KOPT-K1 (cell line): ENCODE data around the gene SYMPK.
A peak's percentile ranks its signal among the peaks of the same experiment; 100 is the strongest.

Experiments
- H3K27ac ChIP-seq: fragments of 200-600 bp; sonication (generic); 2 replicates; pipeline ENCODE4 v1.5.1; 2016; ENCODE audit warnings: antibody characterized with exemption, mild to moderate bottlenecking, low read depth, low read length; ENCODE audit not compliant: poor library complexity, severe bottlenecking
- H3K36me3 ChIP-seq: fragments of 200-600 bp; sonication (generic); 2 replicates; pipeline ENCODE4 v1.5.1; 2017; ENCODE audit warnings: antibody characterized with exemption, mild to moderate bottlenecking, low read length, moderate library complexity; ENCODE audit not compliant: insufficient read depth
- H3K9me3 ChIP-seq: fragments of 200-600 bp; sonication (generic); 2 replicates; pipeline ENCODE4 v1.5.1; 2017; ENCODE audit warnings: antibody characterized with exemption, low read length, mild to moderate bottlenecking; ENCODE audit not compliant: insufficient read depth, poor library complexity, severe bottlenecking

SYMPK gene

DNA sequence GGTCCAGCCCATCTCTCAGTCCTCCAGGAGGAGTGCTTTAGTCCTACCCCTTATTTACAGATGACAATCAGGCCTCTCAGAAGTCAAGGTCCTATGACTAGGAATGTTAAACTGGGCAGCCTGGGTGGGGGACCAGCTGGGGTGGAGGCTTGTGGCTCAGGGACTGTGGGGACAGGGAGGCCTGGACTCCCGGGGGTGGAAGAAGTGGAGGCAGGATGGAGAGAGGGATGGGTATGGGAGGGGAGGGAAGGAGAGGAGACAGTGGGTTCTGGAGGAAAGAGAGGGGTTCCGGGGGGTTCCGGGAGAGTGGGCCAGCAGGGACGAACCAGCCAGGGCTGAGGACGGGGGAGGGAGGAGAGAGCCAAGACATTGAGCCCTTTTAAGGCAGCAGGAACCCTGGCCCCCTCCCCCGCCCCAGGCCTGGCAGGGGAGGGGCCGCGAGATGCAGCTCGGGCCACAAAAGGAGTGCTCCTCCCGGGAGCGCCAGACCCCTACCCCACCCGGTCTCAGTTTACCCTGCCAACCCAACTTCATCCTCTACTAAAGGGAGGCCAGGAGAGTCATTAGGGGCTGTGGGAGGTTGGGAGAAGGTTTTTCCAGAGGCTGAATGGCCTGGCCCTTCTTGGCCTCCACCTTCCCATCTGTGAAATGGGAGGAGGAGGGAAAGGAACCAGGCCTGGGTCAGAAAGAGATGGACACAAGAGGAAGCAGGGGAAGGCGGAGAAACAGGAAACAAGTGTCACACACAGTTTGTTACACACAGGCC lies 82.3 kb downstream of the SYMPK start:
- no peak overlapping the region for H3K27ac ChIP-seq
- peaks cover 11% of the 10 kb centered on the region; the same call in 1 of the 2 replicates for H3K36me3 ChIP-seq

DNA sequence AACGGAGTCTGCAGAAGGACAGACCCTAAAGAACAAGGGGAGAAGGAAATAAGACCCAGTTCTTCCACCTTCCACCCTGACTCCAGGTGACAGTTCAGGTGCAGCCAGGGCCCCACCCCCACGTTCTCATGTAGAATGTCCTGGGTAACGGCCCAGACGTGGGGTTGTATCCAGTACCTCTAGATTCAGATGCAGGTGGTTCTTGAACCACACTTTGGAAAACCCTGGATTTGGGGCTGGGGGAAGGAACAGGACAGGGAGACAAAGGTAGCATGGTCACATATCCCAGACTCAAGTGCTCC lies 82.8 kb downstream of the SYMPK start:
- no peak overlapping the region for H3K27ac ChIP-seq
- H3K36me3 ChIP-seq = peaks cover 6% of the 10 kb centered on the region; the same call in 1 of the 2 replicates
- H3K9me3 ChIP-seq = no peaks in the 10 kb centered on the region

More for the DNA sequence above, 82.3 kb downstream of the SYMPK start:
- no peaks in the 10 kb centered on the region for H3K9me3 ChIP-seq

DNA sequence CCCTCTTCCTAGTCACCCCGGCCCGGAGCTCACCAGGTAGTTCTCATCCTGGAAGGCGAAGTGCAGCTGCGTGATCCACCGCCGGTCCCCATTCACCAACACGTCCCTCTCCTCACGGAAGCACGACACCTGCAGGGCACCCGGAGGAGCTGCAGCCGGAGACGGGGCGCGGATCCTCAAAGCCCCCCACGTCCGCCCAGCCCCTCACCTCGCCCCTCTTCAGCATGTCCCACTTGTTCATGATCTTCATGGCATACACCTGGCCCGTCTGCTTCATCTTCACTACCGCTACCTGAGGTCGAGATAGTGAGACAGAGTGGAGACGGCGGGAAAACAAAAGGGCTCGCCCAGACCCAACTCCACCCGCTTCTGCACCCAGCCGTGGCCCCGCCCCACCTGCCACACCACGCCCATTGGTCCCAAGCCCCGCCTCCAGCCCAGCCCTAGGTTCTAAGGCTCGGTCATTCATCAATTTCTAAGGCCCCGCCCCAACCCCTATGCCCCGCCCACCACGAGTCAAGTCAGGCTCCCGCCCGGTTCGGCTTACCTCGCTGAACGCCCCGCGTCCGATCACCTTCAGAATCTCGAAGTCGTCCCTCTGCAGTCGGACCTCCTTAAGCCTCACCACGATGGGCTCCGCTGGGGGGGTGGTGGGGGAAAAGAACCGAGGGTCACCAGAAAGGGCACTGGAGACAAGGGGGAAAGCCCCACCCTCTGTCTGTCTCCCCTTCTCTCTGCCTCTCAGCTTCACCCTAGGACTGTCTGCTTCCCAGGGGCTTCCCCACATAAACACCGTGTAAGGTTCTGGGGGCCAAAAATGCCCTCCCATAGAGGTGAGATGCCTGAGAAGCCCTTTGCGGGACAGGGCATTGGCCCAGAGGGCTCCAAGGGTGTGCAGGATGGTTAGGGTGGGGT lies 83.5 kb downstream of the SYMPK start:
- H3K9me3 ChIP-seq = no peaks in the 10 kb centered on the region
- H3K27ac ChIP-seq = no peak overlapping the region
- peaks cover 6% of the 10 kb centered on the region; the same call in 1 of the 2 replicates for H3K36me3 ChIP-seq

DNA sequence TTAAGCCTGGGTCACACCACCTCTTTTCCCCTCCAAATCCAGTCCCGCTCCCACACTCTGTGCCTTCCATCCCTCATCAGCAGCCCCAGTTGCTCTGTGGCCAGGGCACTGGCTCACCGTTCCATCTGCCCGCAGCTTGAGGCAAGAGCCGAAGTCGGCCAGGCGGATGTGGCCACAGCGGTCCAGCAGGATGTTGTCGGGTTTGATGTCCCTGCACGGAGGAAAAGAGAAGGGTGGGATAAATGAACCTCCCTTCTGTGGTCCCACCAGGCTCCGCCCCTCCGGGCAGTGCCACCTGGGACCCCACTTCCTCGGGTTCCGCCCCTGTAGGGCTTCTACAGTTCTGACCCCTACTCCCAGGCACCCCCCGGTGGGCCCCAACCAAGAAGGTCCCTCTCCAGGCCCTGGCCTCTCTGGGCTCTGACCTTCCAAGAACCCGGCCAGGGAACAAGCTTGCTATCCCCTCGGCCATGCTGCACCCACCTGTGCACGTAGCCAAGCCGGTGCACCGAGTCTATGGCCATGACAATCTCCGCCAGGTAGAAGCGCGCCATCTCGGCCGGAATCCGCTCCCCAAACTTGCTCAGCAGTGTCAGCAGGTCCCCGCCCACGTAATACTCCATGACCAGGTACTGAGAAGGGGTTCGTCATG lies 84.8 kb downstream of the SYMPK start:
- Histone ChIP-seq H3K9me3 (no peaks in the 10 kb centered on the region), H3K27ac (no peak overlapping the region), H3K36me3 (peaks cover 6% of the 10 kb centered on the region; the same call in 1 of the 2 replicates)

DNA sequence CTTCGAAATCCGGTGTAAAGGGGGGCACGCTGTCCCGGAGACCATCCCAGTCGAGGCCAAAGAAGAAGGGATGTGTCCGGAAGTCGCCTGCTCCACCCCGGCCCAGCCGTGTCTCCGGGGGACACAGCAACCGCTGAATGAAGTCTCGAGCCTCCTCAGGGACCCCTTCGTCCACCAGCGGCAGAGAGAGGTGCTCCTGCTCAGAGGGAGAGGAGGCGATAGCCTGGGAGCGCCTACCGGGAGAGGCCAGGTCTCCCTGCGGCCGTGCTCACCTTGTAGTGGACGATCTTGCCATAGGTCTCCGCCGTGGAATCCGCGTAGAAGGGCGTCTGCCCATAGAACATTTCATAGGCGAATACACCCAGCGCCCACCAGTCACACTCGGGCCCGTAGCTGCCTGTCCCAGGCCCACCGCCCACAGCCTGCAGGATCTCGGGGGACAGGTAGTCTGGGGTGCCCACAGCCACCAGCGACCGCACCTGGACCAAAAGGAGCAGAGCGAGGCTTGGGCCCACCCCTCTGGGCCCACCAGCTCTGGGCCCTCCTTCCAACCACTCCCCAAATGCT lies 85.5 kb downstream of the SYMPK start:
- peaks cover 6% of the 10 kb centered on the region; the same call in 1 of the 2 replicates for H3K36me3 ChIP-seq

DNA sequence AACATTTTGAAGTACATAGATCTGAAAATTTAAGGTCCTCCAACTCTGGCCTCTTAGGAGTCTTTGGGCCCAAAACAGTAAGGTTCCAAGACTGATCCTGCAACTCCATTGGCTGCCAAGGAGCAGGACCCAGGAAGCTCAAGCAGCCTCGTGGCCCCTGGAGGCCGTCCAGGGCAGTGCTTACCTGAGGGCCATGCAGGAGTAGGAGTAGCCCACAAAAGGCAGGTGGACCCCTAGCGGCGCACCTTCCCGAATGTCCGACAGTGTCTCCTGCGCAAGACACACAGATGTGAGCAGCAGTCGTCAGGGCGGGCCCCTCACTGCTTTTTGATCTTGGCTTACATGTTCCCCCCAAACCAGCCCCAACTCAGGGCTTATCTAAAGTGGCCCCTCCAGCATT lies 88.2 kb downstream of the SYMPK start:
- peaks cover 6% of the 10 kb centered on the region; the same call in 1 of the 2 replicates for H3K36me3 ChIP-seq
- no peak overlapping the region for H3K27ac ChIP-seq
- no peaks in the 10 kb centered on the region for H3K9me3 ChIP-seq

More for the DNA sequence above, 85.5 kb downstream of the SYMPK start:
- Histone ChIP-seq H3K27ac (no peak overlapping the region), H3K9me3 (no peaks in the 10 kb centered on the region)

DNA sequence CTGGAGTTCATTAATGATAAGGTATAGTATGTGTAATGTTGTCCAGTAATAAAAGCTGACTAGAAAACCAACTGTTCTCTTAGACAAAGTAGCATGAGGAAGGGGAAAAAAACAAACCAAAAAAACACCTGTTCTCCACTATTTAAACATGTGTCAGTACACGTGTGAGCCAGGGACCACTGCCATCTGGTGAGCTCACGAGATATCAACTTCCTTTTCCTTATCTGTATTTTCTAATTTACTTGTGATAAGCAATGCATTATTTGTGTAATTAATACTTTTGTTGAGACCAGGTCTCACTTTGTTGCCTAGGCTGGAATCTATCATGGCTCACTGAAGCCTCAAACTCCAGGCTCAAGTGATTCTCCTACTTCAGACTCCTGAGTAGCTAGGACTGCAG lies 89.6 kb downstream of the SYMPK start:
- no peaks in the 10 kb centered on the region for H3K9me3 ChIP-seq
- H3K36me3 ChIP-seq = peaks cover 6% of the 10 kb centered on the region; the same call in 1 of the 2 replicates
- H3K27ac ChIP-seq = no peak overlapping the region

DNA sequence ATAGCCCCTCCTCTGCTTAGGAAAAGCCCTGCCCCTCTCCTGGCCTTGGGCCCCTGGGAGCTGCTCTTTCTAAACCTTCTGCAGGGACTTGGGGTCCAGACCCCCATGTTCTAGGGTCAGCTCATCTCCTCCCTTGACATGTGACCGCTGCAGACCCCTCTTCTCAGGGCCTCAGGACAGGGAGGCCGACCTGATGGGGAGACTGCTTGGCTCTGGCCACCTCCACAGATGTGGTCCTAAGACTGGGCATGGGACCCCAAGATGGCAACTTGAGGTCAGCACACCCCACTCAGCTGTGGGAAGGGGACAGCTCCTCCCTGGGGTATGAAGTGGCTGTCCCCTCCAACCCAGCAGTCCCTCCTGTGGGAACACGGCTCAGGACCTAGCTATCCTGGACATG lies 90.0 kb downstream of the SYMPK start:
- Histone ChIP-seq H3K36me3 (peaks cover 6% of the 10 kb centered on the region; the same call in 1 of the 2 replicates), H3K9me3 (no peaks in the 10 kb centered on the region), H3K27ac (no peak overlapping the region)

DNA sequence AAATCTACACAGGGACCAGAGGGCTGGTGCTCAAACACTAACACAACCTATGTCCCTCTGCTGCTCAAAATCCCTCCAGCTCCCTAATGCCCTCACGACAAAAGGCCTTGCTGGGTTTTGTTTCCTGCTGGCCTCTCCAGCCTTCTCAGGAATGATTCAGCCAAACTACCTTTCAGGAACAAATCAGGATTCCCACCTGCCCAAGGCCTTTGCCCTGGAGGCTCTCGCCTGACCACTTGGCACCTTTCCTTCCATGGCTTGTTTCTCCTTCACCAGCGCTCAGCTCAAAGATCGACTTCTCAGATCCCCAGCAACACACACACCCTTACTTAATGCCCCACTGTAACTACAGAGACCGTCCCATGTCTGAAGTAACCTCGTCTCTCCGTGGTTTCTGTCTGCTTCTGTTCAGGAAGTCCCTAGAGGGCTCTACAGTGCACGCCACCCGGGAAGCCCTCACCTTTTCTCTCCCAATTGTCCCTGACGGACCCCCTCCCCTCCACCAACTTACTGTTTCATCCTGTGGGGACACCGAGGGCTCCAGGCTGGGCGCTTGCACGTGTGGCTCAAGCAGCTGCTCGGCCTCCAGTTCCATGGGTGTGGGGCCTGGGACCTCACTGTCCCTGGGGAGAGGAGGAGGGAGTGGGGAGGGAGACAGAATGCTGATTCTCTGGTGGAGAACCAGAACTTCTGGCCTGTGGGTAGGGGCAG lies 90.7 kb downstream of the SYMPK start:
- Histone ChIP-seq H3K9me3 (no peaks in the 10 kb centered on the region), H3K27ac (no peak overlapping the region), H3K36me3 (peaks cover 4% of the 10 kb centered on the region; the same call in 1 of the 2 replicates)

DNA sequence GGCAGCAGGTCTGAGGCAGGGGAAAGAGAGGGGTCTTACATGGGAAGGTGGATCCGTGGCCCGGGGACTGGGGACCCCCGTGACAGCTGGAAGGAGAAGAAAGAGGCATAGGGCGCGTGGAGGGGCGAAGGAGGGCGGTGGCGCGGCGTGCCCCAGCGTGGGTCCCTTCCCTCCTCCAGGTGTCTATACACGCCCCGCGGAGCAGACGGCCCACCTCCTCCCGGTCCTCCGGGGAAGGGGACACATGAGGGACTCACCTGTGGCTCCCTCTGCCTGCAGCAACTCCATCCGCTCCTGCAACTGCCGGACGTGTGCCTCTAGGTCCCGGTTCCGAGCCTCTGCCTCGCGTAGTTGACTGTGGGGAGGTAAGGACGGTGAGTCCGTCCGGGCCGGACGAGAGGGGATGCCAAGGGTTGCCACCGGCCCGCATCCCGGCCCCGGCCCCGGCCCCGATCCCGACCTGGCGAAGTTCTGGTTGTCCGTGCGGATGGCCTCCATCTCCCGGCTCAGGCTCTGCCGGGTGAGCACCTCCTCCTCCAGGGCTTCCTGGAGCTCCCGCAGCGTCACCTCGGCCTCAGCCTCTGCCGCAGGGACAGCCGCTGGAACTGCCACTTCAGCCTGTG lies 91.5 kb downstream of the SYMPK start:
- no peaks in the 10 kb centered on the region for H3K36me3 ChIP-seq
- H3K27ac ChIP-seq = no peak overlapping the region
- no peaks in the 10 kb centered on the region for H3K9me3 ChIP-seq

DNA sequence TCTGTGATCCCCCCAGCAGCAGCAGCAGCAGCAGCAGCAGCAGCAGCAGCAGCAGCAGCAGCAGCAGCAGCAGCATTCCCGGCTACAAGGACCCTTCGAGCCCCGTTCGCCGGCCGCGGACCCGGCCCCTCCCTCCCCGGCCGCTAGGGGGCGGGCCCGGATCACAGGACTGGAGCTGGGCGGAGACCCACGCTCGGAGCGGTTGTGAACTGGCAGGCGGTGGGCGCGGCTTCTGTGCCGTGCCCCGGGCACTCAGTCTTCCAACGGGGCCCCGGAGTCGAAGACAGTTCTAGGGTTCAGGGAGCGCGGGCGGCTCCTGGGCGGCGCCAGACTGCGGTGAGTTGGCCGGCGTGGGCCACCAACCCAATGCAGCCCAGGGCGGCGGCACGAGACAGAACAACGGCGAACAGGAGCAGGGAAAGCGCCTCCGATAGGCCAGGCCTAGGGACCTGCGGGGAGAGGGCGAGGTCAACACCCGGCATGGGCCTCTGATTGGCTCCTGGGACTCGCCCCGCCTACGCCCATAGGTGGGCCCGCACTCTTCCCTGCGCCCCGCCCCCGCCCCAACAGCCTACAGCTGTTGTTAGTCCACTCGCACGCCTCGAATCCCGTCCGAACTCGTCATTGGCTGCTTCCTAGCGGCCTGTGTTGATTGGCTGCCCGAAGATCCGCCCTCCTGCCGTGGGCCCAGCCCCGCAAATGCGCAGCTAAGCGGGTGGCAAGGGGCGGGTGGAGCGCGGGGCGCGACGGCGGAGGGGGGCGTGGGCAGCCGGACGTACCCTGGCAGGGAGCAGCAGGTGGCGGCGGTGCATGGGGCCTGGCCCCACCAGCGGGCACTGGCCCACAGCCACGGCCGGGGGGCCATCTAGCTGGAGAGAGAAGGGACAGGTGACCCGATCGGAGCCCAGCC lies 92.5 kb downstream of the SYMPK start:
- Histone ChIP-seq H3K36me3 (no peaks in the 10 kb centered on the region), H3K27ac (peak overlapping the region; percentile 32)

DNA sequence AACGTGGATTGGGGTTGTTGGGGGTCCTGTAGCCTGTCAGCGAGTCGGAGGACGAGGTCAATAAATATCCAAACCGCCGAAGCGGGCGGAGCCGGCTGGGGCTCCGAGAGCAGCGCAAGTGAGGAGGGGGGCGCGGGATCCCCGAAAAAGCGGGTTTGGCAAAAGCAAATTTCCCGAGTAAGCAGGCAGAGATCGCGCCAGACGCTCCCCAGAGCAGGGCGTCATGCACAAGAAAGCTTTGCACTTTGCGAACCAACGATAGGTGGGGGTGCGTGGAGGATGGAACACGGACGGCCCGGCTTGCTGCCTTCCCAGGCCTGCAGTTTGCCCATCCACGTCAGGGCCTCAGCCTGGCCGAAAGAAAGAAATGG lies 93.1 kb downstream of the SYMPK start:
- H3K9me3 ChIP-seq = no peaks in the 10 kb centered on the region
- H3K27ac ChIP-seq = peak overlapping the region; percentile 32
- H3K36me3 ChIP-seq = no peaks in the 10 kb centered on the region

More for the DNA sequence above, 92.5 kb downstream of the SYMPK start:
- no peaks in the 10 kb centered on the region for H3K9me3 ChIP-seq
